DOHH2 (cell line): ENCODE measurements around the gene SRP72.

Source experiments
- H3F3A ChIP-seq: fragments of 200-600 bp; sonication (generic), shearing (Covaris generic); 2 replicates; pipeline ENCODE4 v1.6.0; 2016; ENCODE audit warnings: antibody characterized with exemption, mild to moderate bottlenecking; ENCODE audit not compliant: control insufficient read depth, insufficient read depth
- H3K27ac ChIP-seq: fragments of 200-600 bp; sonication (generic); 2 replicates; pipeline ENCODE4 v1.5.1; 2014; ENCODE audit warnings: low read depth, mild to moderate bottlenecking, low read length, moderate library complexity
- H3K27me3 ChIP-seq: fragments of 200-600 bp; sonication (generic); 2 replicates; pipeline ENCODE4 v1.6.1; 2014; ENCODE audit warnings: mild to moderate bottlenecking, low read length, mixed read lengths; ENCODE audit not compliant: control insufficient read depth
- H3K36me3 ChIP-seq: fragments of 200-600 bp; sonication (generic); 2 replicates; pipeline ENCODE4 v1.6.1; 2014; ENCODE audit warnings: mild to moderate bottlenecking, low read length, moderate library complexity, mixed read lengths; ENCODE audit not compliant: control insufficient read depth
- H3K4me1 ChIP-seq: fragments of 200-600 bp; sonication (generic); 2 replicates; pipeline ENCODE4 v1.6.1; 2014; ENCODE audit warnings: mild to moderate bottlenecking, low read length, mixed read lengths; ENCODE audit not compliant: control insufficient read depth
- H3K4me2 ChIP-seq: fragments of 200-600 bp; sonication (generic); 2 replicates; pipeline ENCODE4 v1.6.0; 2014; ENCODE audit warnings: mild to moderate bottlenecking, low read length, moderate library complexity
- H3K4me3 ChIP-seq: fragments of 200-600 bp; sonication (generic); 2 replicates; pipeline ENCODE4 v1.5.1; 2014; ENCODE audit warnings: mild to moderate bottlenecking, low read length, mixed read lengths
- H3K79me2 ChIP-seq: fragments of 200-600 bp; sonication (generic); 2 replicates; pipeline ENCODE4 v1.6.1; 2014; ENCODE audit warnings: mild to moderate bottlenecking, low read length, mixed read lengths; ENCODE audit not compliant: control insufficient read depth
- H3K9me2 ChIP-seq: fragments of 200-600 bp; sonication (generic); replicated peaks from 2 replicates; pipeline ENCODE4 v1.6.1; 2014; ENCODE audit warnings: mild to moderate bottlenecking, low read length, mixed read lengths; ENCODE audit not compliant: control insufficient read depth
- H3K9me3 ChIP-seq: fragments of 200-600 bp; sonication (generic); 2 replicates; pipeline ENCODE4 v1.6.1; 2014; ENCODE audit warnings: antibody characterized with exemption, low read length, mixed read lengths; ENCODE audit not compliant: control insufficient read depth, insufficient read depth
- H4K20me1 ChIP-seq: fragments of 200-600 bp; sonication (generic); 2 replicates; pipeline ENCODE4 v1.6.0; 2014; ENCODE audit warnings: low read depth, mild to moderate bottlenecking, antibody characterized with exemption, low read length, moderate library complexity; ENCODE audit not compliant: control insufficient read depth, insufficient read depth
- EZH2phosphoT487 ChIP-seq: fragments of 200-600 bp; sonication (generic); IDR thresholded peaks from 2 replicates; pipeline ENCODE4 v1.6.1; 2017; ENCODE audit warnings: borderline replicate concordance, mild to moderate bottlenecking, antibody characterized with exemption, low read length, moderate library complexity, mixed read lengths
- TF ChIP-seq, protein P1 (sequence below): fragments of 200-600 bp; sonication (generic); IDR thresholded peaks from one replicate; pipeline ENCODE4 v1.5.1; 2014; ENCODE audit warnings: antibody characterized with exemption, mild to moderate bottlenecking, low read depth, low read length; ENCODE audit not compliant: poor library complexity, severe bottlenecking

Gene SRP72

GRCh38 chr4:56513517-56513916, 46.1 kb downstream of the SRP72 start:
- Histone ChIP-seq H3K27me3 (no peaks in the 10 kb centered on the region), H3K4me2 (no peak overlapping the region), H3K27ac (no peak overlapping the region), H3K9me2 (no peaks in the 10 kb centered on the region), H3K4me1 (no peaks in the 10 kb centered on the region), H3K4me3 (no peak overlapping the region), H3K79me2 (no peaks in the 10 kb centered on the region), H3K9me3 (no peaks in the 10 kb centered on the region), H3K36me3 (no peaks in the 10 kb centered on the region), H4K20me1 (no peaks in the 10 kb centered on the region), H3F3A (no peaks in the 10 kb centered on the region)
- TF ChIP-seq EZH2phosphoT487 = no peak
- TF ChIP-seq, protein P1, sequence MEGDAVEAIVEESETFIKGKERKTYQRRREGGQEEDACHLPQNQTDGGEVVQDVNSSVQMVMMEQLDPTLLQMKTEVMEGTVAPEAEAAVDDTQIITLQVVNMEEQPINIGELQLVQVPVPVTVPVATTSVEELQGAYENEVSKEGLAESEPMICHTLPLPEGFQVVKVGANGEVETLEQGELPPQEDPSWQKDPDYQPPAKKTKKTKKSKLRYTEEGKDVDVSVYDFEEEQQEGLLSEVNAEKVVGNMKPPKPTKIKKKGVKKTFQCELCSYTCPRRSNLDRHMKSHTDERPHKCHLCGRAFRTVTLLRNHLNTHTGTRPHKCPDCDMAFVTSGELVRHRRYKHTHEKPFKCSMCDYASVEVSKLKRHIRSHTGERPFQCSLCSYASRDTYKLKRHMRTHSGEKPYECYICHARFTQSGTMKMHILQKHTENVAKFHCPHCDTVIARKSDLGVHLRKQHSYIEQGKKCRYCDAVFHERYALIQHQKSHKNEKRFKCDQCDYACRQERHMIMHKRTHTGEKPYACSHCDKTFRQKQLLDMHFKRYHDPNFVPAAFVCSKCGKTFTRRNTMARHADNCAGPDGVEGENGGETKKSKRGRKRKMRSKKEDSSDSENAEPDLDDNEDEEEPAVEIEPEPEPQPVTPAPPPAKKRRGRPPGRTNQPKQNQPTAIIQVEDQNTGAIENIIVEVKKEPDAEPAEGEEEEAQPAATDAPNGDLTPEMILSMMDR = no peak

DNA sequence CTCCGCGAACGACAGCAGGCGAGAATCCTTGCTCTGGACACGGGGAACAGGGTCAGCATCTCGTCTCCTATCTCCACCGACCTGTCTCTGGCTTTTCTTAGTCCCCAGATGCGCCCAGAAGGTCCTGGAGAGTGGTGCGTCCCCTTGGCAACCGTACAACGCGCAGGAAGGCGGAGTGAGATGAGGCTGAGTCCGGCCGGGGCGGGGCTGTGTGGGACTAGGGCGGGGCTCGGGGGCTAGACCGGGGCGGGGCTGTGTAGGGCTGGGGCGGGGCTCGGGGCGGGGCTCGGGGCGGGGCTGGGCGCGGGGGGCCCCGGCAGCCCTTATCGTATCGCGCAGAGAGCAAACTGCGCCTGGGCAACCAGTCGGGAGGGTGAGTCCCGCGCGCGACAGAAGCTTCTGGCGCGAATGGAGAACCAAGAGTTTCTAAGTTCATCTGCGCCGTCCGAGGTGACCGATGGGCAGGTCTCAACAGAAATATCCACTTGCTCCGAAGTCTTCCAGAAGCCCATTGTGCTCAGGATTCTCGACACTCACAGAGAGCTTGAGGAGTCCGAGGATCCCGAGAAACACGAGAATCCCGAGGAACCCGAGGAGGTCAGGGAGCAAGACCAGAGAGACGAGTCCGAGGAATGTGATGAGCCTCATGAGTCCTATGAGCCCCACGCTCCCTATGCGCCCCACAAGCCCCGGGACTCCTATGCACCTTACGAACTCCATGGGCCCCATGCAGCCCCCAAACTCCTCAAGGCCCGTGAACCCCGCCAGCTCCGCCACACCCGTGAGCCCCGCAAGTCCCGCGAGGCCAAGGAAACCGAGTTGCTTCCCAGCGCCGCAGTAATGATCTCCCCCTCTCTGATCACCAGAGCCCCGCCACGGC, 63.1 kb downstream of the SRP72 start:
- peak overlapping the region; percentile 81 for H3K4me2 ChIP-seq
- peaks cover 46% of the 10 kb centered on the region for H3K27me3 ChIP-seq
- no peaks in the 10 kb centered on the region for H3K9me3 ChIP-seq
- TF ChIP-seq EZH2phosphoT487 = no peak
- TF ChIP-seq, protein P1 = no peak
- no peaks in the 10 kb centered on the region for H3F3A ChIP-seq
- peaks cover 10% of the 10 kb centered on the region; the same call in 1 of the 2 replicates for H3K4me1 ChIP-seq
- no peaks in the 10 kb centered on the region for H3K9me2 ChIP-seq
- no peaks in the 10 kb centered on the region for H3K36me3 ChIP-seq
- H4K20me1 ChIP-seq = no peaks in the 10 kb centered on the region
- no peak overlapping the region for H3K27ac ChIP-seq
- no peaks in the 10 kb centered on the region for H3K79me2 ChIP-seq
- H3K4me3 ChIP-seq = peak overlapping the region; percentile 72

DNA sequence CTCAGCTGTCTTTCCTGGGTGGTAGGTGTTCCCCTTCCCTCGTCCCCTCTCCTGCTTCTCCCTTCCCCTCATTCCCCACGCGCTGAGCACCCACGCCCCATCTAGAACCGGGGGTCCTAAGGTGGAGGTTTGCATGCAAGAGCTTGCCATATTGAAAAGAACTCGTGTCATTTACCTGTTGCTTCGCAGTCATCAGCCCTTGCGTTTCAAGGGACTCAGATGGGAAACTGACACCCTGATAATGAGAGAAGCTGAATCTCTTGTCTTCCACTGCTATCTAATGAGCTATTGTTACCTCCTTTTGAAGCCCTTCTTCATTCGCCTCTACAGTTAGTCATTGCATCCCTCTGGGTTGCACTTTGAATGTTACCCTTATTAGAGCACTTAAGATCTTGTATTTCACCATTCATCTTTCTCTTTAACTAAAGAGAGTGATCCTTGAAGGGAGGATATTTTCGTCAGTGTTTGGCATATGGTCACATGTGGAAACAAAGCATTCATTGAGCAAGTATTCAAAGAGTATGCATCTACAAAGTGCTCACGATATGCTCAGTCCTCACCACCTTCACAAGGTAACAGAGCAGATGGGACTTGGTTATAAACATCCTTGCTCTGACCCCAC, 63.8 kb downstream of the SRP72 start:
- Histone ChIP-seq H3K9me3 (no peaks in the 10 kb centered on the region), H3K79me2 (no peaks in the 10 kb centered on the region), H3K27me3 (peaks cover 46% of the 10 kb centered on the region), H3K27ac (no peak overlapping the region), H3K36me3 (no peaks in the 10 kb centered on the region), H4K20me1 (no peaks in the 10 kb centered on the region), H3K4me2 (peak overlapping the region; percentile 81), H3F3A (no peaks in the 10 kb centered on the region), H3K4me3 (peak overlapping the region; percentile 72), H3K4me1 (peaks cover 10% of the 10 kb centered on the region; the same call in 1 of the 2 replicates), H3K9me2 (no peaks in the 10 kb centered on the region)
- no peak for TF ChIP-seq EZH2phosphoT487
- TF ChIP-seq, protein P1 = no peak
